ENCODE measurements around the gene SLC35A3. TPM values are rescaled to one million over a fixed set of nuclear protein-coding genes. Genes with fewer than 3 reads are reported as not detected.

The SLC35A3 gene
- total and polyA plus RNA-seq, 2 donors = 25.9 to 28.2 TPM

- Histone ChIP-seq H3K4me3 (ENCODE audit: low read length in 2 of 2) (no peak overlapping the region), H3K9me3 (ENCODE audit: control insufficient read depth in 2 of 2, insufficient read depth in 1 of 2, low read length in 1 of 2) (no peaks in the 10 kb centered on the region), H3K27ac (ENCODE audit: low read depth in 1 of 2, low read length in 1 of 2) (no peak overlapping the region), H3K36me3 (ENCODE audit: control insufficient read depth in 2 of 2, insufficient read depth in 2 of 2, low read length in 1 of 2) (peaks cover 37 to 88% of the 10 kb centered on the region in 2 donors), H3K4me1 (ENCODE audit: control insufficient read depth in 2 of 2, insufficient read depth in 2 of 2, low read length in 2 of 2) (no peaks in the 10 kb centered on the region), H3K27me3 (ENCODE audit: control insufficient read depth in 2 of 2, insufficient read depth in 1 of 2, low read length in 1 of 2) (no peaks in the 10 kb centered on the region)
- 96% methylated on average over 11 of the region's 11 CpGs for WGBS
- no peak for DNase-seq (ENCODE audit: low read depth in 6 of 9, low spot score in 9 of 9)
Measured at GRCh38 chr1:100074604-100075395, 105.0 kb downstream of the SLC35A3 start.

- no peak for DNase-seq (ENCODE audit: low read depth in 6 of 9, low spot score in 9 of 9)
- Histone ChIP-seq H3K27me3 (ENCODE audit: control insufficient read depth in 2 of 2, insufficient read depth in 1 of 2, low read length in 1 of 2) (no peaks in the 10 kb centered on the region), H3K9me3 (ENCODE audit: control insufficient read depth in 2 of 2, insufficient read depth in 1 of 2, low read length in 1 of 2) (no peaks in the 10 kb centered on the region), H3K4me1 (ENCODE audit: control insufficient read depth in 2 of 2, insufficient read depth in 2 of 2, low read length in 2 of 2) (no peaks in the 10 kb centered on the region), H3K36me3 (ENCODE audit: control insufficient read depth in 2 of 2, insufficient read depth in 2 of 2, low read length in 1 of 2) (peaks cover 33 to 89% of the 10 kb centered on the region in 2 donors), H3K4me3 (ENCODE audit: low read length in 2 of 2) (no peak overlapping the region), H3K27ac (ENCODE audit: low read depth in 1 of 2, low read length in 1 of 2) (no peak overlapping the region)
- 98% methylated on average over 3 of the region's 3 CpGs for WGBS
Measured at GRCh38 chr1:100075773-100076172, 106.0 kb downstream of the SLC35A3 start.

GRCh38 chr1:100076319-100076718 is 106.5 kb downstream of the SLC35A3 start:
- 97% methylated on average over 2 of the region's 2 CpGs for WGBS
- H3K36me3 ChIP-seq (ENCODE audit: control insufficient read depth in 2 of 2, insufficient read depth in 2 of 2, low read length in 1 of 2) = peaks cover 33 to 87% of the 10 kb centered on the region in 2 donors

GRCh38 chr1:100076744-100077143 is 106.9 kb downstream of the SLC35A3 start:
- Histone ChIP-seq H3K27ac (ENCODE audit: low read depth in 1 of 2, low read length in 1 of 2) (no peak overlapping the region), H3K4me1 (ENCODE audit: control insufficient read depth in 2 of 2, insufficient read depth in 2 of 2, low read length in 2 of 2) (no peaks in the 10 kb centered on the region), H3K4me3 (ENCODE audit: low read length in 2 of 2) (no peak overlapping the region), H3K27me3 (ENCODE audit: control insufficient read depth in 2 of 2, insufficient read depth in 1 of 2, low read length in 1 of 2) (no peaks in the 10 kb centered on the region), H3K9me3 (ENCODE audit: control insufficient read depth in 2 of 2, insufficient read depth in 1 of 2, low read length in 1 of 2) (no peaks in the 10 kb centered on the region), H3K36me3 (ENCODE audit: control insufficient read depth in 2 of 2, insufficient read depth in 2 of 2, low read length in 1 of 2) (peaks cover 32 to 86% of the 10 kb centered on the region in 2 donors)
- DNase-seq (ENCODE audit: low read depth in 6 of 9, low spot score in 9 of 9) = no peak

More at GRCh38 chr1:100076319-100076718, 106.5 kb downstream of the SLC35A3 start:
- Histone ChIP-seq H3K27ac (ENCODE audit: low read depth in 1 of 2, low read length in 1 of 2) (no peak overlapping the region), H3K27me3 (ENCODE audit: control insufficient read depth in 2 of 2, insufficient read depth in 1 of 2, low read length in 1 of 2) (no peaks in the 10 kb centered on the region), H3K4me1 (ENCODE audit: control insufficient read depth in 2 of 2, insufficient read depth in 2 of 2, low read length in 2 of 2) (no peaks in the 10 kb centered on the region), H3K4me3 (ENCODE audit: low read length in 2 of 2) (no peak overlapping the region), H3K9me3 (ENCODE audit: control insufficient read depth in 2 of 2, insufficient read depth in 1 of 2, low read length in 1 of 2) (no peaks in the 10 kb centered on the region)
- DNase-seq (ENCODE audit: low read depth in 6 of 9, low spot score in 9 of 9) = no peak

- Histone ChIP-seq H3K4me3 (ENCODE audit: low read length in 2 of 2) (no peak overlapping the region), H3K4me1 (ENCODE audit: control insufficient read depth in 2 of 2, insufficient read depth in 2 of 2, low read length in 2 of 2) (no peaks in the 10 kb centered on the region), H3K27me3 (ENCODE audit: control insufficient read depth in 2 of 2, insufficient read depth in 1 of 2, low read length in 1 of 2) (no peaks in the 10 kb centered on the region), H3K27ac (ENCODE audit: low read depth in 1 of 2, low read length in 1 of 2) (no peak overlapping the region), H3K9me3 (ENCODE audit: control insufficient read depth in 2 of 2, insufficient read depth in 1 of 2, low read length in 1 of 2) (no peaks in the 10 kb centered on the region), H3K36me3 (ENCODE audit: control insufficient read depth in 2 of 2, insufficient read depth in 2 of 2, low read length in 1 of 2) (peaks cover 29 to 85% of the 10 kb centered on the region in 2 donors)
- WGBS = 97% methylated on average over 5 of the region's 5 CpGs
- no peak for DNase-seq (ENCODE audit: low read depth in 6 of 9, low spot score in 9 of 9)
Measured at GRCh38 chr1:100077531-100077930, 107.7 kb downstream of the SLC35A3 start.

- H3K27me3 ChIP-seq (ENCODE audit: control insufficient read depth in 2 of 2, insufficient read depth in 1 of 2, low read length in 1 of 2) = no peaks in the 10 kb centered on the region
- no peak overlapping the region for H3K4me3 ChIP-seq (ENCODE audit: low read length in 2 of 2)
- DNase-seq (ENCODE audit: low read depth in 6 of 9, low spot score in 9 of 9) = no peak
- no peaks in the 10 kb centered on the region for H3K4me1 ChIP-seq (ENCODE audit: control insufficient read depth in 2 of 2, insufficient read depth in 2 of 2, low read length in 2 of 2)
- H3K27ac ChIP-seq (ENCODE audit: low read depth in 1 of 2, low read length in 1 of 2) = no peak overlapping the region
- WGBS = 97% methylated on average over 3 of the region's 3 CpGs
- no peaks in the 10 kb centered on the region for H3K9me3 ChIP-seq (ENCODE audit: control insufficient read depth in 2 of 2, insufficient read depth in 1 of 2, low read length in 1 of 2)
- H3K36me3 ChIP-seq (ENCODE audit: control insufficient read depth in 2 of 2, insufficient read depth in 2 of 2, low read length in 1 of 2) = peaks cover 17 to 69% of the 10 kb centered on the region in 2 donors
Measured at GRCh38 chr1:100080331-100080730, 110.5 kb downstream of the SLC35A3 start.

Other genes with a start within 250 kb of the SLC35A3 start
- gene FRRS1, start 203.4 kb upstream of the SLC35A3 start, total RNA-seq = 8.7 TPM
- gene FRRS1, start 203.4 kb upstream of the SLC35A3 start, polyA plus RNA-seq = 0.87 TPM
- 9.5 TPM for gene AGL, start 119.6 kb upstream of the SLC35A3 start, total RNA-seq
- 12.0 TPM for gene AGL, start 119.6 kb upstream of the SLC35A3 start, polyA plus RNA-seq
- 7.4 TPM for gene SASS6, start 162.9 kb downstream of the SLC35A3 start, total RNA-seq
- 4.9 TPM for gene SASS6, start 162.9 kb downstream of the SLC35A3 start, polyA plus RNA-seq
- 15.8 TPM for gene TRMT13, start 163.2 kb downstream of the SLC35A3 start, total RNA-seq
- gene TRMT13, start 163.2 kb downstream of the SLC35A3 start, polyA plus RNA-seq = 24.7 TPM
- 1.7 TPM for gene LRRC39, start 208.3 kb downstream of the SLC35A3 start, total RNA-seq
- gene LRRC39, start 208.3 kb downstream of the SLC35A3 start, polyA plus RNA-seq = 6.7 TPM

Data from thymus (tissue), 11 donors.